Cardiac fibroblast (primary cell): ENCODE results near the gene OR52R1.
"Not testable (repeated sequence)": the region's sequence is repeated elsewhere in the genome, so short reads cannot be mapped to it uniquely, and the experiment has no call there.

ENCODE experiments used
- DNase-seq, 2 donors: peaks; one replicate each; pipeline versions ENCODE4 v3.0.0 to v3.0.0-alpha.2; 2010; ENCODE audit warnings: low read depth in 2 of 2
- H3K4me3 ChIP-seq, 2 donors: replicated peaks in 1 of 2; 1 replicate in 1 of 2; 2 replicates in 1 of 2; pipeline ENCODE4 v1.5.1; 2011; ENCODE audit warnings: low read depth in 2 of 2, low read length in 2 of 2, mild to moderate bottlenecking in 2 of 2, moderate library complexity in 1 of 2
- TF ChIP-seq, protein P1 (sequence below): IDR thresholded peaks from one replicate; pipeline ENCODE4 v1.5.1; 2011; ENCODE audit warnings: low read depth, mild to moderate bottlenecking, low read length, inconsistent platforms

Gene OR52R1

DNA sequence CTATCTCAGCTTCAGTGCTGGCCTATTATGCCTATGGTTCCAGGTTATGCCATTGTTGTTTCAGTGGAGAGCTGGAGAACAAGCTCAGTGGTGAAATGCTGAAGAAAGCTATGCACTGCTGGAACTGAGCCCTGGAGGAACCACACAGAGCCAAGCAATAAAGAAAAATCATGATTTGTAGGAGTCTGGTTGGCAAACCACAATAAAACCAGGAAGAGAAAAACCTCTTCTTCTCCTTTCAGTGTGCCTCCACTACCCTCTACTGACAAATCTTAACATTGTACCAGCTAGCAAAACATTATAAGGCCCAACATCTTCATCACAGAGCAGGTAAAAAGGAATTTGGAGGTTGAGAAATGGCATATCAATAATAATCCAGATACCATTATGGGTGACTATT lies 22.2 kb upstream of the OR52R1 start:
- no peak overlapping the region for H3K4me3 ChIP-seq
- TF ChIP-seq, protein P1, sequence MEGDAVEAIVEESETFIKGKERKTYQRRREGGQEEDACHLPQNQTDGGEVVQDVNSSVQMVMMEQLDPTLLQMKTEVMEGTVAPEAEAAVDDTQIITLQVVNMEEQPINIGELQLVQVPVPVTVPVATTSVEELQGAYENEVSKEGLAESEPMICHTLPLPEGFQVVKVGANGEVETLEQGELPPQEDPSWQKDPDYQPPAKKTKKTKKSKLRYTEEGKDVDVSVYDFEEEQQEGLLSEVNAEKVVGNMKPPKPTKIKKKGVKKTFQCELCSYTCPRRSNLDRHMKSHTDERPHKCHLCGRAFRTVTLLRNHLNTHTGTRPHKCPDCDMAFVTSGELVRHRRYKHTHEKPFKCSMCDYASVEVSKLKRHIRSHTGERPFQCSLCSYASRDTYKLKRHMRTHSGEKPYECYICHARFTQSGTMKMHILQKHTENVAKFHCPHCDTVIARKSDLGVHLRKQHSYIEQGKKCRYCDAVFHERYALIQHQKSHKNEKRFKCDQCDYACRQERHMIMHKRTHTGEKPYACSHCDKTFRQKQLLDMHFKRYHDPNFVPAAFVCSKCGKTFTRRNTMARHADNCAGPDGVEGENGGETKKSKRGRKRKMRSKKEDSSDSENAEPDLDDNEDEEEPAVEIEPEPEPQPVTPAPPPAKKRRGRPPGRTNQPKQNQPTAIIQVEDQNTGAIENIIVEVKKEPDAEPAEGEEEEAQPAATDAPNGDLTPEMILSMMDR, result peak; percentile 34
- peak; percentile 27 to 38 for DNase-seq

GRCh38 chr11:4825132-4825531 lies 21.0 kb upstream of the OR52R1 start:
- no peak for DNase-seq
- TF ChIP-seq, protein P1, result no peak
- no peak overlapping the region for H3K4me3 ChIP-seq

- TF ChIP-seq, protein P1, result no peak
- no peak within 1 kb of the TSS for H3K4me3 ChIP-seq
- no peak for DNase-seq
Measured at GRCh38 chr11:4821021-4821420, 16.8 kb upstream of the OR52R1 start, which contains the start of gene OR51F2. OR51F2 (plus strand) TSS chr11:4821321; CDS start chr11:4821422, 101 bp downstream.

GRCh38 chr11:4809246-4809645 lies 5.1 kb upstream of the OR52R1 start:
- no peak overlapping the region for H3K4me3 ChIP-seq
- TF ChIP-seq, protein P1, result no peak
- no peak for DNase-seq

GRCh38 chr11:4808476-4808875 lies 4.3 kb upstream of the OR52R1 start:
- TF ChIP-seq, protein P1, result no peak
- DNase-seq, result no peak
- H3K4me3 ChIP-seq, result no peak overlapping the region

DNA sequence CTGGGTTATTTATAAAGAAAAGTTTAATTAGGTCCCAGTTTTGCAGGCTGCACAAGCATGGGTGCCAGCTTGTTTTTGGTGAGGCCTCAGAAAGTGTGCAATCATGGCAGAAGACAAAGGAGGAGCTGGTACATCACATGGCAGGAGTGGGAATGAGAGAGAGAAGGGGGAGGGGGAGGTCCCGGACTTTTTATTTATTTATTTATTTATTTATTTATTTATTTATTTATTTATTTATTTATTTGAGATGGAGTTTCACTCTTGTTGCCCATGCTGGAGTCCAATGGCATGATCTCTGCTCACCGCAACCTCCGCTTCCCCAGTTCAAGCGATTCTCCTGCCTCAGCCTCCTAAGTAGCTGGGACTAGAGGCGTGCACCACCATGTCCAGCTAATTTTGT lies 2.9 kb downstream of the OR52R1 start:
- not testable (repeated sequence) for DNase-seq

GRCh38 chr11:4798427-4799183 lies 5.6 kb downstream of the OR52R1 start:
- H3K4me3 ChIP-seq, result no peak overlapping the region
- no peak for DNase-seq
- TF ChIP-seq, protein P1, result no peak

More for the DNA sequence above, 2.9 kb downstream of the OR52R1 start:
- H3K4me3 ChIP-seq, result not testable (repeated sequence)
